Glutamatergic neuron (in vitro differentiated cells): ENCODE measurements around the gene EEF2. TPM values are rescaled to one million over a fixed set of nuclear protein-coding genes. Genes with fewer than 3 reads are reported as not detected.
A peak's percentile ranks its signal among the peaks of the same experiment; 100 is the strongest.

ENCODE experiments used
- DNase-seq: peaks from one replicate; pipeline ENCODE4 v3.0.0; 2022
- H3K27ac Mint-ChIP-seq: one replicate; pipeline ENCODE4 v1.8.0; 2020; ENCODE audit warnings: mild to moderate bottlenecking, mixed read lengths, inconsistent platforms; ENCODE audit not compliant: unreplicated experiment
- H3K27me3 Mint-ChIP-seq: one replicate; pipeline ENCODE4 v1.8.0; 2020; ENCODE audit warnings: mild to moderate bottlenecking, moderate library complexity, mixed read lengths, inconsistent platforms; ENCODE audit not compliant: unreplicated experiment
- H3K36me3 Mint-ChIP-seq: one replicate; pipeline ENCODE4 v1.8.0; 2020; ENCODE audit warnings: mild to moderate bottlenecking, mixed read lengths, inconsistent platforms; ENCODE audit not compliant: unreplicated experiment
- H3K4me1 Mint-ChIP-seq: one replicate; pipeline ENCODE4 v1.8.0; 2020; ENCODE audit warnings: mild to moderate bottlenecking, low read depth, mixed read lengths, inconsistent platforms; ENCODE audit not compliant: unreplicated experiment
- H3K4me3 Mint-ChIP-seq: one replicate; pipeline ENCODE4 v1.8.0; 2020; ENCODE audit warnings: mild to moderate bottlenecking, mixed read lengths, inconsistent platforms; ENCODE audit not compliant: unreplicated experiment
- H3K9me3 Mint-ChIP-seq: one replicate; pipeline ENCODE4 v1.8.0; 2020; ENCODE audit warnings: mild to moderate bottlenecking, moderate library complexity, mixed read lengths, inconsistent platforms; ENCODE audit not compliant: unreplicated experiment
- total RNA-seq: library from RNA; stranded (reverse); fragmentation: NEBNext Ultra II Directional; extraction: Animal tissue kit (Norgen Biotek cat#: 25700); gene quantifications from one replicate; pipeline ENCODE4 v1.2.1, GENCODE V29; 2021; ENCODE audit not compliant: unreplicated experiment
- TF ChIP-seq, protein P1 (sequence below): fragments of 200-600 bp; sonication (generic); IDR thresholded peaks from one replicate; pipeline ENCODE4 v1.5.0; 2021; ENCODE audit not compliant: partially characterized antibody, unreplicated experiment

Gene EEF2
- total RNA-seq, 1 donor from 2014 or later: 2,255 TPM

DNA sequence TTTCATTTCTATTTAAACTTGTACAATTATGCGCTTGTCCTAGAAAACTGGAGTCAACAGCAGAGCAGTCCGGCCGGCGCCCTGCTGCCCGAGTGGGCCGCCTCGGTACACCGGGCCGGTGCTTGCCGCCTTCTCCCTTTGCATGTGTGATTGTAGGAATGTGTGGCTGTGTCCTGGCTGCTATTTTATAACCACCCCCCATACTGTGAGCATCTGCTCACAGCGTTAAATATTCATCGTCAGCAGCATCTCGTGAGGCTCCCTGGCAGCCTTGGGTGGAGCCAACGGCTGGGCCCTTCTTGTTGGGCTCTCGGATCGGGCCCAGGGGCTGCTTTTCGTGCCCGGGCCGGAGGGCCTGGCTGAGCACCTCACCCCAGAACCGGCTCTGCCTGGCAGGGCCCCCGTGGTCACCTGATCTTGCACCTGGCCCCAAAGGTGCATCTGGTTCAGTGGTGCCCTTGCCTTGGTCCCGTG, 32.9 kb upstream of the EEF2 start:
- Mint-ChIP-seq H3K27me3 (peaks cover 1% of the 10 kb centered on the region), H3K36me3 (no peaks in the 10 kb centered on the region), H3K4me3 (peak overlapping the region; percentile 20), H3K9me3 (peaks cover 2% of the 10 kb centered on the region), H3K4me1 (peaks cover 9% of the 10 kb centered on the region), H3K27ac (peak overlapping the region; percentile 55)
- DNase-seq: no peak
- TF ChIP-seq, protein P1, sequence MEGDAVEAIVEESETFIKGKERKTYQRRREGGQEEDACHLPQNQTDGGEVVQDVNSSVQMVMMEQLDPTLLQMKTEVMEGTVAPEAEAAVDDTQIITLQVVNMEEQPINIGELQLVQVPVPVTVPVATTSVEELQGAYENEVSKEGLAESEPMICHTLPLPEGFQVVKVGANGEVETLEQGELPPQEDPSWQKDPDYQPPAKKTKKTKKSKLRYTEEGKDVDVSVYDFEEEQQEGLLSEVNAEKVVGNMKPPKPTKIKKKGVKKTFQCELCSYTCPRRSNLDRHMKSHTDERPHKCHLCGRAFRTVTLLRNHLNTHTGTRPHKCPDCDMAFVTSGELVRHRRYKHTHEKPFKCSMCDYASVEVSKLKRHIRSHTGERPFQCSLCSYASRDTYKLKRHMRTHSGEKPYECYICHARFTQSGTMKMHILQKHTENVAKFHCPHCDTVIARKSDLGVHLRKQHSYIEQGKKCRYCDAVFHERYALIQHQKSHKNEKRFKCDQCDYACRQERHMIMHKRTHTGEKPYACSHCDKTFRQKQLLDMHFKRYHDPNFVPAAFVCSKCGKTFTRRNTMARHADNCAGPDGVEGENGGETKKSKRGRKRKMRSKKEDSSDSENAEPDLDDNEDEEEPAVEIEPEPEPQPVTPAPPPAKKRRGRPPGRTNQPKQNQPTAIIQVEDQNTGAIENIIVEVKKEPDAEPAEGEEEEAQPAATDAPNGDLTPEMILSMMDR: no peak

DNA sequence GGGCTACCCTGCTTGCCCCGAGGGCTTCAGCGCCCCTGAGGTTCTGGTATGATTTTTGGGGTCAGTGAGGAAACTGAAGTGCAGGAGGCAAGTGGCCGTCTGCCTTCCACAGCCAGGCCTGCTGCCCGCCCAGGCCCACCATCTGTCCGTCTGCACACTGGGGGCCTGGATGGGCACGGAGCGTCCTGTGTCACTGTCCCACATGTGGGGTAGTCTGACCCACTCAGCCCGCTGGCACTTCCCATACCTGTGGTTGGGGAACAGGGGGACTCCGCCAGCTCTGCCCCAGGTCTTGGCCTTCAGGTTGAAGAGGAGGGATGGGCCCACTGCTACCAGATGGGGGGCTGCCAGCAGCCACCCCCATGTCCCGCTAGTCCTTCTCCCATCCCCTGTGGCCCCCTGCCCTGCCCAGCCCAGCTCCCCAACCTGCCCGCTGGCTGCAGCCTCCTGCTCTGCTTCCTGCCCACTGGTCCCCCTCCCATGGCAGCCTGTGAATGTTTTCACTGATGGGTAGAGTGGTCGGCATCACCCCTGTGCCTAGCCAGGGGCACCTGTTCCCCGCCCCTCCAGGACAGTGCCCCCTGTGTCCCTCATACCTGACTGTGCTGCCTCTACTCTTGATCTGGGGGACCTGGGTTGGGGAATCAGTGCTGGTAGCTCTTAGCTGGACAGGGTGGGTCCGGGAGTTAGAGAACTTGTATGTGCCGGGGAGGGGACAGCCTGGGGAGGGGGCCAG, 31.8 kb upstream of the EEF2 start:
- DNase-seq: no peak
- H3K4me3 Mint-ChIP-seq: no peak overlapping the region
- TF ChIP-seq, protein P1: no peak
- H3K27ac Mint-ChIP-seq: peak overlapping the region; percentile 64
- H3K9me3 Mint-ChIP-seq: peaks cover 2% of the 10 kb centered on the region
- peaks cover 9% of the 10 kb centered on the region for H3K4me1 Mint-ChIP-seq
- H3K36me3 Mint-ChIP-seq: no peaks in the 10 kb centered on the region
- H3K27me3 Mint-ChIP-seq: peaks cover 1% of the 10 kb centered on the region

DNA sequence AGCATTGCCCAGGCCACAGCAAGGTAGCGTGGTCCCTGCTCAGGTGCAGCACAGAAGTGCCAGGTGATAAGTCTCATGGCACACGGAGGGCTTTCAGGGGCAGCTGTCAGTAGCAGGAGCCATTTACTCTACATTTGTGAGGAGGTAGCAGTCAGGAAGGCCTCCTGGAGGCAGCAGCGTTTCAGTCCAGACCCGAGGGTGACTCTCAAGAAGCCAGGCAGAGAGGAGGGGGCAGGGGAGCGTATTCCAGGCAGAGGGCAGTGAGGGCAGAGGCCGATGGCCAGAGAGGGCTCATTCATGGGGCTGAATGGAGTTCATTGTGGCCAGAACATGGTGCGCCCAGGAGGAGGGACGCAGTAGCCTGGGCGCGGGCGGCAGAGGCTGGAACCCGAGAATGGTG, 31.2 kb upstream of the EEF2 start:
- DNase-seq: no peak
- TF ChIP-seq, protein P1: no peak
- peak overlapping the region; percentile 55 for H3K4me3 Mint-ChIP-seq
- H3K4me1 Mint-ChIP-seq: peaks cover 9% of the 10 kb centered on the region
- H3K27ac Mint-ChIP-seq: peak overlapping the region; percentile 64
- H3K36me3 Mint-ChIP-seq: no peaks in the 10 kb centered on the region
- peaks cover 2% of the 10 kb centered on the region for H3K9me3 Mint-ChIP-seq
- H3K27me3 Mint-ChIP-seq: peaks cover 1% of the 10 kb centered on the region

DNA sequence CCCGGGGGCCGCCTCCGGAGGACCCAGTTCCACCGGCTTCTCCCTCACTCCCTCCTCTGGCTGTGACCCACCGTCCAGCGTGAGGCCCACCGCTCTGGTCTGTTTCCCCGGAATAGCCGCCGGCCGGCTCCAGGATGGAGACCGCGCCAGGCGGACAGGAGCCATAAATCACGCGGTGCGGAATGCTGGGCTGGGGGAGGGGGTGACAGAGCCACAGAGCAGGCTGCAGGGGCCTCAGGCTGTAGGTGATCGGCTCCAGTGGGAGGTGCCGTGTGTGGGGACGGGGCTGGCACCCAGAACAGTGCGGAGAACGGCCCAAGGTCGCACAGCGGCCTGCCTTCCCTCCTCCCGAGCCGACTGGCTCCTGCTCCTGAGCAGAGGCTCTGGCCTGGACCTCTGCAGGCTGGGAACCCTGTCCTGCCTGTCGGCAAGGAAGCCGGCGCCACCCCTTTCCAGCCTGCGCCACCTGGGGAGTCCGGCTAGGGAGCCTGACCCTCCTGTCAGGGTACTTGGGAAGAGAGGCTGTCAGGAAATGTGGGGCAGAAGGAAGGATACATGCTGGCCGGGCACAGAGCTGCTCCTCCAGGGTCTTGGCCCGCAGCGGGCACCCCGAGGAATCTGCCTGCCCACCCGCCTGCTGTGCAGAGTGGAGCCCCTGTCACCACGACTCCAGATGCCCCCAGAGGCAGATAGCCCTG, 30.6 kb upstream of the EEF2 start:
- Mint-ChIP-seq H3K4me3 (no peak overlapping the region), H3K9me3 (peaks cover 2% of the 10 kb centered on the region), H3K4me1 (peaks cover 15% of the 10 kb centered on the region), H3K27ac (peak overlapping the region; percentile 68), H3K27me3 (peaks cover 3% of the 10 kb centered on the region), H3K36me3 (no peaks in the 10 kb centered on the region)
- TF ChIP-seq, protein P1: no peak
- DNase-seq: no peak
